Measurements from ENCODE around the gene TSHZ1. TPM values are rescaled to one million over a fixed set of nuclear protein-coding genes. Genes with fewer than 3 reads are reported as not detected.

Gene TSHZ1, protein sequence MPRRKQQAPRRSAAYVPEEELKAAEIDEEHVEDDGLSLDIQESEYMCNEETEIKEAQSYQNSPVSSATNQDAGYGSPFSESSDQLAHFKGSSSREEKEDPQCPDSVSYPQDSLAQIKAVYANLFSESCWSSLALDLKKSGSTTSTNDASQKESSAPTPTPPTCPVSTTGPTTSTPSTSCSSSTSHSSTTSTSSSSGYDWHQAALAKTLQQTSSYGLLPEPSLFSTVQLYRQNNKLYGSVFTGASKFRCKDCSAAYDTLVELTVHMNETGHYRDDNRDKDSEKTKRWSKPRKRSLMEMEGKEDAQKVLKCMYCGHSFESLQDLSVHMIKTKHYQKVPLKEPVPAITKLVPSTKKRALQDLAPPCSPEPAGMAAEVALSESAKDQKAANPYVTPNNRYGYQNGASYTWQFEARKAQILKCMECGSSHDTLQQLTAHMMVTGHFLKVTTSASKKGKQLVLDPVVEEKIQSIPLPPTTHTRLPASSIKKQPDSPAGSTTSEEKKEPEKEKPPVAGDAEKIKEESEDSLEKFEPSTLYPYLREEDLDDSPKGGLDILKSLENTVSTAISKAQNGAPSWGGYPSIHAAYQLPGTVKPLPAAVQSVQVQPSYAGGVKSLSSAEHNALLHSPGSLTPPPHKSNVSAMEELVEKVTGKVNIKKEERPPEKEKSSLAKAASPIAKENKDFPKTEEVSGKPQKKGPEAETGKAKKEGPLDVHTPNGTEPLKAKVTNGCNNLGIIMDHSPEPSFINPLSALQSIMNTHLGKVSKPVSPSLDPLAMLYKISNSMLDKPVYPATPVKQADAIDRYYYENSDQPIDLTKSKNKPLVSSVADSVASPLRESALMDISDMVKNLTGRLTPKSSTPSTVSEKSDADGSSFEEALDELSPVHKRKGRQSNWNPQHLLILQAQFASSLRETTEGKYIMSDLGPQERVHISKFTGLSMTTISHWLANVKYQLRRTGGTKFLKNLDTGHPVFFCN (N-terminal part only)
- total RNA-seq = 12.2 and 13.3 TPM in 2 replicates
- long read RNA-seq, full-length matches to known transcripts = 10 of 11 reads
- long read RNA-seq, partial matches to known transcripts = 0 of 11 reads
- long read RNA-seq, other reads (novel, unspliced or antisense) = 1 of 11 reads

DNA sequence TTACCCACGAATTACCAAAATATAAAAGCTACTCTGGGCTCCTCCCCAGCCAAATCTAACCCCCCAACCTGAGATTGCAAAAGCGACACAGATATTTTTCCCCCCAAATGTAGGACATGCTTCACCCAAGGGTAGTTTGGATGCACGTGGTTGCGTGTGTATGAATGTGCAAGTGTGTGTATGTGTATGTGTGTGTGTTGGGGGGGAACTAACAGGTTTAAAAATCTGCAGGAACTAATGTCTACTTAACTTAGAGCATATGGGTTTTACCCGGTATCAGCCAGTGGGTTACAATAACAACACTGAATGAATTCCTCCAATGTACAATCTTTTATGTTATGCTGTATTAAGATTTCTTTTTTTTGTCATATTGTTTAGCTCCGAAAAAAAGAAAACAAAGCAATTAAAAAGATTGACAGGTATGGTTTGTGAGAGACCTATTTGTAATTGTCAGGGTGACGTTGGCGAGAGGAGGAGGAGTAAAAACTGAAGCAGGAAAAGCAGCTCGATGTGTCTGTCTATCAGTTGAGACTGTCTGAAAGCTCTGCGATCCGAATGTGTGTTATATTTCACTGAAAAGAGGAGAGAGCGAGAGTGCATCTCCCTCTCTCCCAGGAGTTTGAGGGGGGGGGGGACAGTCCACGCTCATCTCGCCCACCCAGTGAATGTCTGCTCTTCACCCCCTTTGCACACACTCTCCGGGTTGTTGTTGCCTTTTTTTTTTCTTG lies at the start of gene TSHZ1:
TSS of gene TSHZ1 (plus strand) at position 524 of the 728 bp plus-strand sequence. CDS start 1,080 bp downstream, outside the sequence.
- Mint-ChIP-seq H3K27me3 (ENCODE audit: unreplicated experiment) (peaks cover 10% of the 10 kb centered on the region), H3K4me3 (ENCODE audit: unreplicated experiment) (peak within 1 kb of the TSS; percentile 95), H3K4me1 (ENCODE audit: unreplicated experiment) (peaks cover 57% of the 10 kb centered on the region), H3K36me3 (ENCODE audit: unreplicated experiment) (peaks cover 4% of the 10 kb centered on the region), H3K9me3 (ENCODE audit: unreplicated experiment) (no peaks in the 10 kb centered on the region), H3K27ac (ENCODE audit: unreplicated experiment) (peak within 1 kb of the TSS; percentile 91)
- TF ChIP-seq, protein P1, sequence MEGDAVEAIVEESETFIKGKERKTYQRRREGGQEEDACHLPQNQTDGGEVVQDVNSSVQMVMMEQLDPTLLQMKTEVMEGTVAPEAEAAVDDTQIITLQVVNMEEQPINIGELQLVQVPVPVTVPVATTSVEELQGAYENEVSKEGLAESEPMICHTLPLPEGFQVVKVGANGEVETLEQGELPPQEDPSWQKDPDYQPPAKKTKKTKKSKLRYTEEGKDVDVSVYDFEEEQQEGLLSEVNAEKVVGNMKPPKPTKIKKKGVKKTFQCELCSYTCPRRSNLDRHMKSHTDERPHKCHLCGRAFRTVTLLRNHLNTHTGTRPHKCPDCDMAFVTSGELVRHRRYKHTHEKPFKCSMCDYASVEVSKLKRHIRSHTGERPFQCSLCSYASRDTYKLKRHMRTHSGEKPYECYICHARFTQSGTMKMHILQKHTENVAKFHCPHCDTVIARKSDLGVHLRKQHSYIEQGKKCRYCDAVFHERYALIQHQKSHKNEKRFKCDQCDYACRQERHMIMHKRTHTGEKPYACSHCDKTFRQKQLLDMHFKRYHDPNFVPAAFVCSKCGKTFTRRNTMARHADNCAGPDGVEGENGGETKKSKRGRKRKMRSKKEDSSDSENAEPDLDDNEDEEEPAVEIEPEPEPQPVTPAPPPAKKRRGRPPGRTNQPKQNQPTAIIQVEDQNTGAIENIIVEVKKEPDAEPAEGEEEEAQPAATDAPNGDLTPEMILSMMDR (IDR thresholded peaks at IDR 0.05) = no peak
- DNase-seq (ENCODE audit: extremely low spot score, unreplicated experiment) = no peak

DNA sequence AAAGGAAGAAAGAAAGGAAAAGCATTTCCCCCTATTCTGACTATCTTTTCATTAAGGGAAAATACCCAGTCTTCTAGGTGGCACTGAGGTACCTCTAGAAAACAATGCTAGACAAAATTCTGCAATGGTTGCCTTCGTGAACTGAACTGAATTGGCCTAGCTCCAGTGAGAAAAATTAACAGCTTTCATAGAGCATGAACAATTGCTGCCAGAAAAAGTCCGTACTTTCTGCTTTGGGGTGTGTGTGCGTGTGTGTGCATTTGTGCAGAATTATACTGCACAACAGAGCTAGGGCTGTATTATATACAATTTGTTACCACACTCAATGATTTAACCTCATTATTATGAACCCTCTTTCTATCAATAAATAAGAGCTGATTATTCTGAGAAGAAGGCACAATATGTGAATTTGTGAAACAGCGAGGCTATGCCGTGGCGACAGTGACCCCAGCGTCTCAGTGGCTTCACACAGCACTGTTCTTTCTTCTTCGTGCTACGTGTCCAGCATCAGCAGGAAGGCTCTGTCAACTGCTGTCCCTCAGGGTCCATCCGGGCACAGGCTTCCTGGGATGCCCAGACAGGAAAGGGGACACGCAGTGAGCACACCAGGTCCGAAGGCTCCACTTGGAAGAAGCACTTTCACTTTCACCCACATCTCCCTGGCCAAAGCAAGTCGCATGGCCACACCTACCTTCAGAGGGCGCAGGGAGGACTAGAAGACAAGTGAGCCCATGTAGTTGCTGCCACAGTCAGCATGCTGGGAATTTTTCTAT lies 49.2 kb upstream of the TSHZ1 start:
- Mint-ChIP-seq H3K27ac (ENCODE audit: unreplicated experiment) (no peak overlapping the region), H3K4me3 (ENCODE audit: unreplicated experiment) (no peak overlapping the region), H3K4me1 (ENCODE audit: unreplicated experiment) (peaks cover 5% of the 10 kb centered on the region), H3K9me3 (ENCODE audit: unreplicated experiment) (no peaks in the 10 kb centered on the region), H3K36me3 (ENCODE audit: unreplicated experiment) (no peaks in the 10 kb centered on the region), H3K27me3 (ENCODE audit: unreplicated experiment) (peaks cover 23% of the 10 kb centered on the region)
- TF ChIP-seq, protein P1 (IDR thresholded peaks at IDR 0.05) = no peak
- peak; percentile 56 for DNase-seq (ENCODE audit: extremely low spot score, unreplicated experiment)

DNA sequence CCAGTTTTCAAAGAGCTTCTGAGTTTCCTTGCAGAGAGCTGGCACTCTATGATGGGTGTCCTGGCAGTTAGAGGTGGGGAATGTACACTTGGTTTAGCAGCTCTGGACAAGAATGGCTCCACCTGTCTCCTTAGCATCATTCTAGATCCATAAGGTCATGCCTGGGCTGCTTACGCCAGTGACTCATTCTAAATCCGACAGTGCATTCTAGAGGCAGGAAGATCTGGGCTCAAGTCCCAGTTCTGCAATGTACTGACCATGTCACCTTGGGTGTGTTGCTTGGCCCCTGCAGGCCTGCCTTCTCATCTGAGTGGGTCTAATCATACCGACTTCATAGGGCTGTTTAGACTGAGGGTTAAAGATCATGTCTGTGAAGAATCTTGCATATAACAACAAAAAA lies 48.1 kb upstream of the TSHZ1 start:
- H3K4me3 Mint-ChIP-seq (ENCODE audit: unreplicated experiment) = no peak overlapping the region
- peaks cover 5% of the 10 kb centered on the region for H3K4me1 Mint-ChIP-seq (ENCODE audit: unreplicated experiment)
- TF ChIP-seq, protein P1 (IDR thresholded peaks at IDR 0.05) = no peak
- peaks cover 27% of the 10 kb centered on the region for H3K27me3 Mint-ChIP-seq (ENCODE audit: unreplicated experiment)
- peak; percentile 23 for DNase-seq (ENCODE audit: extremely low spot score, unreplicated experiment)
- H3K36me3 Mint-ChIP-seq (ENCODE audit: unreplicated experiment) = no peaks in the 10 kb centered on the region
- no peak overlapping the region for H3K27ac Mint-ChIP-seq (ENCODE audit: unreplicated experiment)
- no peaks in the 10 kb centered on the region for H3K9me3 Mint-ChIP-seq (ENCODE audit: unreplicated experiment)

DNA sequence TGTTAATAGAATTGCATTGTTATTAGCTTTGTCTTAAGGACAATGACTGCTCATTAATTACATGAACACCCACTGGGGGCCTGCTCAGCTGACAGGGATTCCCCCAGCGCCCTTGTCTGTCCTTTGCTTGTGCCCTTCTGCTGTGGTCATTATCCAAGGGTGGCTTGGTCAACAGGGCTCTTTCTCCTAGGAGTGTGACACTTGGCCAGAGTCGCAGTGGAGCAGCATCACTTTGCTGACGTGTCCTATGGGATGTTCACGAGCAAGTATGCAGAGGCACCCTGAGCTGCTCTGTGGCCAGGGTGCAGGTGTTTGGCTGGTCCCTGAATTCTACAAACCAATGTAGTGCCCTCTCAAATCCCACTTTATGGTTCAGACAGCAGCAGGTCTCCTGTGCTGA lies 47.6 kb upstream of the TSHZ1 start:
- Mint-ChIP-seq H3K4me1 (ENCODE audit: unreplicated experiment) (peaks cover 5% of the 10 kb centered on the region), H3K27me3 (ENCODE audit: unreplicated experiment) (peaks cover 27% of the 10 kb centered on the region), H3K9me3 (ENCODE audit: unreplicated experiment) (no peaks in the 10 kb centered on the region), H3K4me3 (ENCODE audit: unreplicated experiment) (no peak overlapping the region), H3K36me3 (ENCODE audit: unreplicated experiment) (no peaks in the 10 kb centered on the region), H3K27ac (ENCODE audit: unreplicated experiment) (no peak overlapping the region)
- TF ChIP-seq, protein P1 (IDR thresholded peaks at IDR 0.05) = no peak
- peak; percentile 66 for DNase-seq (ENCODE audit: extremely low spot score, unreplicated experiment)
